ENCODE data around the gene TFRC.
"Not testable (repeated sequence)": the region's sequence is repeated elsewhere in the genome, so short reads cannot be mapped to it uniquely, and the experiment has no call there.

TFRC gene

DNA sequence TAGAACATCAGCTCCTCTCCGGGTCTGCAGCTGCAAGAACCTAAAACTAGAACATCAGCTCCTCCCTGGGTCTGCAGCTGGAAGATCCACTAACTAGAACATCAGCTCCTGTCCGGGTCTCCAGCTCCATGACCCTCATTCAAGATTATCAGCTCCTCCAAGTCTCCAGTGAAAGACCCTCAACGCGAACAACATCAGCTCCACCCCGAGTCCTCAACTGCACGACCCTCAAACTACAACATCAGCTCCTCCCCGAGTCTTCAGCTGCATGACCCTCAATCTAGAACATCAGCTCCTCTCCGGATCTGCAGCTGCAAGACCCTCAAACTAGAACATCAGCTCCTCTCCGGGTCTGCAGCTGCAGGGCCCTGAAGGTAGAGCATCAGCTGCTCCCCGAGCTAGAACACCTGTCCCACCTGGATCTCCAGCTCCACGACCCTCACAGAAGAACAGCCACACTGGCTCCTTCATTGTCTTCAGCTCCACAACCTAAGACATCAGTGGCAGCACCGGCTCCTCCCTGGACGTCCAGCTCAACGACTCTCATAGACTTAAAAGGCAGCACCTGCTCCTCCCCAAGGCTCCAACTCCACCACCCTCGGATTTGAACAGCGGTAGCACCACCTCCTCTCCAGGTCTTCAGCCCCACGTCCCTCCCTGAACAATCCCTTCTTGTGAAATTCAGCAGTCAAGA is 77.4 kb downstream of the TFRC start:
- DNase-seq (ENCODE audit: low spot score): not testable (repeated sequence)

DNA sequence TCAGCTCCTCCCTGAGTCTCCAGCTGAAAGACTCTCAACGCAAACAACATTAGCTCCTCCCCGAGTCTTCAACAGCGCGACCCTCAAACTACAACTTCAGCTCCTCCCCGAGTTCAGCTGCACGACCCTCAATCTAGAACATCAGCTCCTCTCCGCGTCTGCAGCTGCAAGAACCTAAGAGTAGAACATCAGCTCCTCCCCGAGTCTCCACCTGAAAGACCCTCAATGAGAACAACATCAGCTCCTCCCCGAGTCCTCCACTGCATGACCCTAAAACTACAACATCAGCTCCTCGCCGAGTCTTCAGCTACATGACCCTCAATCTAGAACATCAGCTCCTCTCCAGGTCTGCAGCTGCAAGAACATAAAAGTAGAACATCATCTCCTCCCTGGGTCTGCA is 78.3 kb downstream of the TFRC start:
- DNase-seq (ENCODE audit: low spot score): no peak

DNA sequence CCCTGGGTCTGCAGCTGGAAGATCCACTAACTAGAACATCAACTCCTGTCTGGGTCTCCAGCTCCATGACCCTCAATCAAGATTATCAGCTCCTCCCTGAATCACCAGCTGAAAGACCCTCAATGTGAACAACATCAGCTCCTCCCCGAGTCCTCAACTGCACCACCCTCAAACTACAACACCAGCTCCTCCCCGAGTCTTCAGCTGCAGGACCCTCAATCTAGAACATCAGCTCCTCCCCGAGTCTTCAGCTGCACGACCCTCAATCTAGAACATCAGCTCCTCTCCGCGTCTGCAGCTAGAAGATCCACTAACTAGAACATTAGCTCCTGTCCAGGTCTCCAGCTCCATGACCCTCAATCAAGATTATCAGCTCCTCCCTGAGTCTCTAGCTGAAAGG is 79.2 kb downstream of the TFRC start:
- DNase-seq (ENCODE audit: low spot score): not testable (repeated sequence)

DNA sequence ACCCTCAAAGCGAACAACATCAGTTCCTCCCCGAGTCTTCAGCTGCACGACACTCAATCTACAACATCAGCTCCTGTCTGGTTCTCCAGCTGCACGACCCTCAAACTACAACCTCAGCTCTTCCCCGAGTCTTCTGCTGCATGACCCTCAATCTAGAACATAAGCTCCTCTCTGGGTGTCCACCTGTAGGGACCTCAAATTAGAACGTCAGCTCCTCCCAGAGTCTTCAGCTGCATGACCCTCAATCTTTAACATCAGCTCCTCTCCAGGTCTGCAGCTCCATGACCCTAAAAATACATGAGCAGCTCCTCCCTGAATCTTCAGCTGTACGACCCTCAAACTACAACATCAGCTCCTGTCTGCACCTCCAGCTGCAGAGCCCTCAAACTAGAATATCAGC is 80.7 kb downstream of the TFRC start:
- not testable (repeated sequence) for DNase-seq (ENCODE audit: low spot score)

DNA sequence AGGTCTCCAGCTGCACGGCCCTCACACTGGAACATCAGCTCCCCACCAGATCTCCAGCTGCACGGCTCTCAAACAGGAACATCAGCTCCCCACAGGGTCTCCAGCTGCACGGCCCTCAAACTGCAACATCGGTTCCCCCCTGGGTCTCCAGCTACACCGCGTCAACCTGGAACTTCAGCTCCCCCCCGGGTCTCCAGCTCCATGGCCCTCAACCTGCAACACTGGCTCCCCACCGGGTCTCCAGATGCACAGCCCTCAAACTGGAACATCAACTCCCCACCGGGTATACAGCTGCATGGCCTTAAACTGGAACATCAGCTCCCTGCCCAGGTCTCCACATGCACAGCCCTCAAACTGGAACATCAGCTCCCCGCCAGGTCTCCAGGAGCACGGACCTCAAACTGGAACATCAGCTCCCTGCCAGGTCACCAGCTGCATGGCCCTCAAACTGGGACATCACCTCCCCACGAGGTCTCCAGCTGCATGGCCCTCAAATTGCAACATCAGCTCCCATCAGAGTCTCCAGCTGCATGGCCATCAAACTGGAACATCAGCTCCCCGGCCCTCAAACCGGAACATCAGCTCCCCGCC is 81.4 kb downstream of the TFRC start:
- not testable (repeated sequence) for DNase-seq (ENCODE audit: low spot score)

DNA sequence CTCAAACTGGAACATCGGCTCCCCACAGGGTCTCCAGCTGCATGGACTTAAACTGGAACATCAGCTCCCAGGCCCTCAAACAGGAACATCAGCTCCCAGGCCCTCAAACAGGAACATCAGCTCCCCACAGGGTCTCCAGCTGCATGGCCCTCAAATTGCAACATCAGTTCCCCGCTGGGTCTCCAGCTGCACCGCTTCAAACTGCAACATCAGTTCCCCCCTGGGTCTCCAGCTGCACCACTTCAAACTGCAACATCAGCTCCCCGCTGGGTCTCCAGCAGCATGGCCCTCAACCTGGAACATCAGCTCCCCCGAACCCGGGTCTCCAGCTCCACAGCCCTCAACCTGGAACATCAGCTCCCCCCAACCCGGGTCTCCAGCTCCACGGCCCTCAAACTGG is 82.0 kb downstream of the TFRC start:
- no peak for DNase-seq (ENCODE audit: low spot score)
